HEK293 (cell line): ENCODE data around the gene TMEM141.

Experiments
- GLIS2 ChIP-seq: fragments of 450-650 bp; formaldehyde crosslinking; IDR thresholded peaks from 2 replicates; pipeline ENCODE4 v1.5.1; 2016; ENCODE audit warnings: missing biosample characterization, missing genetic modification characterization
- KLF10 ChIP-seq: fragments of 450-650 bp; IDR thresholded peaks from 2 replicates; pipeline ENCODE4 v1.5.1; 2018; ENCODE audit warnings: missing biosample characterization, mild to moderate bottlenecking, missing genetic modification characterization
- OVOL3 ChIP-seq: fragments of 450-650 bp; formaldehyde crosslinking; IDR thresholded peaks from 2 replicates; pipeline ENCODE4 v1.5.1; 2016; ENCODE audit warnings: missing biosample characterization, missing genetic modification characterization
- SP3 ChIP-seq: fragments of 450-650 bp; formaldehyde crosslinking; IDR thresholded peaks from 2 replicates; pipeline ENCODE4 v1.5.1; 2016; ENCODE audit warnings: missing biosample characterization, missing genetic modification characterization
- SP7 ChIP-seq: fragments of 450-650 bp; formaldehyde crosslinking; IDR thresholded peaks from 2 replicates; pipeline ENCODE4 v1.5.1; 2016; ENCODE audit warnings: missing biosample characterization, missing genetic modification characterization
- ZBTB10 ChIP-seq: fragments of 450-650 bp; formaldehyde crosslinking; IDR thresholded peaks from 2 replicates; pipeline ENCODE4 v1.5.1; 2016; ENCODE audit warnings: missing biosample characterization, missing genetic modification characterization
- ZBTB21 ChIP-seq: fragments of 450-650 bp; formaldehyde crosslinking; IDR thresholded peaks from 2 replicates; pipeline ENCODE4 v1.5.1; 2017; ENCODE audit warnings: missing biosample characterization, missing genetic modification characterization
- ZNF132 ChIP-seq: fragments of 450-650 bp; formaldehyde crosslinking; IDR thresholded peaks from 2 replicates; pipeline ENCODE4 v1.5.1; 2017; ENCODE audit warnings: missing biosample characterization, missing genetic modification characterization, borderline replicate concordance
- ZNF239 ChIP-seq: fragments of 450-650 bp; formaldehyde crosslinking; IDR thresholded peaks from 2 replicates; pipeline ENCODE4 v1.5.1; 2016; ENCODE audit warnings: missing biosample characterization, missing genetic modification characterization
- ZNF248 ChIP-seq: fragments of 450-650 bp; formaldehyde crosslinking; IDR thresholded peaks from 2 replicates; pipeline ENCODE4 v1.5.1; 2017; ENCODE audit warnings: missing biosample characterization, missing genetic modification characterization
- ZNF324 ChIP-seq: fragments of 450-650 bp; formaldehyde crosslinking; IDR thresholded peaks from 2 replicates; pipeline ENCODE4 v1.5.1; 2016; ENCODE audit warnings: missing biosample characterization, missing genetic modification characterization
- ZNF350 ChIP-seq: fragments of 450-650 bp; formaldehyde crosslinking; IDR thresholded peaks from 2 replicates; pipeline ENCODE4 v1.5.0; 2017; ENCODE audit warnings: missing biosample characterization, mild to moderate bottlenecking, missing genetic modification characterization
- ZNF366 ChIP-seq: fragments of 450-650 bp; formaldehyde crosslinking; conservative IDR thresholded peaks from 2 replicates; pipeline ENCODE4 v1.5.1; 2016; ENCODE audit warnings: missing biosample characterization, missing genetic modification characterization
- ZNF394 ChIP-seq: fragments of 450-650 bp; formaldehyde crosslinking; IDR thresholded peaks from 2 replicates; pipeline ENCODE4 v1.5.1; 2016; ENCODE audit warnings: missing biosample characterization, missing genetic modification characterization, mild to moderate bottlenecking, moderate library complexity, borderline replicate concordance
- ZNF423 ChIP-seq: fragments of 450-650 bp; formaldehyde crosslinking; IDR thresholded peaks from 2 replicates; pipeline ENCODE4 v1.5.1; 2016; ENCODE audit warnings: missing biosample characterization, missing genetic modification characterization
- ZNF514 ChIP-seq: fragments of 450-650 bp; formaldehyde crosslinking; IDR thresholded peaks from 2 replicates; pipeline ENCODE4 v1.5.1; 2016; ENCODE audit warnings: missing biosample characterization, missing genetic modification characterization
- ZNF558 ChIP-seq: fragments of 450-650 bp; formaldehyde crosslinking; IDR thresholded peaks from 2 replicates; pipeline ENCODE4 v1.5.1; 2016; ENCODE audit warnings: missing biosample characterization, missing genetic modification characterization
- ZNF560 ChIP-seq: fragments of 450-650 bp; formaldehyde crosslinking; IDR thresholded peaks from 2 replicates; pipeline ENCODE4 v1.5.1; 2017; ENCODE audit warnings: missing biosample characterization, missing genetic modification characterization, borderline replicate concordance
- ZNF624 ChIP-seq: fragments of 450-650 bp; formaldehyde crosslinking; IDR thresholded peaks from 2 replicates; pipeline ENCODE4 v1.5.1; 2017; ENCODE audit warnings: missing biosample characterization, missing genetic modification characterization
- ZNF704 ChIP-seq: fragments of 450-650 bp; formaldehyde crosslinking; IDR thresholded peaks from 2 replicates; pipeline ENCODE4 v1.5.1; 2016; ENCODE audit warnings: missing biosample characterization, missing genetic modification characterization
- ZNF707 ChIP-seq: fragments of 450-650 bp; formaldehyde crosslinking; IDR thresholded peaks from 2 replicates; pipeline ENCODE4 v1.5.1; 2016; ENCODE audit warnings: missing biosample characterization, missing genetic modification characterization
- ZNF776 ChIP-seq: fragments of 450-650 bp; formaldehyde crosslinking; IDR thresholded peaks from 2 replicates; pipeline ENCODE4 v1.5.0; 2017; ENCODE audit warnings: missing biosample characterization, missing genetic modification characterization, borderline replicate concordance
- ZNF791 ChIP-seq: fragments of 450-650 bp; formaldehyde crosslinking; IDR thresholded peaks from 2 replicates; pipeline ENCODE4 v1.5.1; 2016; ENCODE audit warnings: missing biosample characterization, missing genetic modification characterization
- ZSCAN4 ChIP-seq: fragments of 450-650 bp; formaldehyde crosslinking; IDR thresholded peaks from 2 replicates; pipeline ENCODE4 v1.5.1; 2017; ENCODE audit warnings: missing biosample characterization, missing genetic modification characterization
- ZXDB ChIP-seq: fragments of 450-650 bp; formaldehyde crosslinking; IDR thresholded peaks from 2 replicates; pipeline ENCODE4 v1.5.1; 2016; ENCODE audit warnings: missing biosample characterization, missing genetic modification characterization
- TF ChIP-seq, protein P1 (sequence below): fragments of 450-650 bp; formaldehyde crosslinking; IDR thresholded peaks from 2 replicates; pipeline ENCODE4 v1.5.1; 2016; ENCODE audit warnings: missing biosample characterization, missing genetic modification characterization, borderline replicate concordance
- TF ChIP-seq, protein P2 (sequence below): fragments of 450-650 bp; formaldehyde crosslinking; IDR thresholded peaks from 2 replicates; pipeline ENCODE4 v1.5.1; 2016; ENCODE audit warnings: missing biosample characterization, missing genetic modification characterization

The TMEM141 gene

GRCh38 chr9:136790640-136791515, at the start of gene TMEM141 (continued):
- TF ChIP-seq SP7 (tag by site-specific recombination) (peak; percentile 82), ZNF394 (tag by site-specific recombination) (no peak), ZBTB21 (tag by site-specific recombination) (no peak), ZNF132 (tag by site-specific recombination) (no peak), ZNF704 (no peak), KLF10 (peak; percentile 85; the same call in 1 of the 2 replicates), ZNF776 (no peak), ZBTB10 (tag by site-specific recombination) (no peak), OVOL3 (tag by site-specific recombination) (no peak), ZNF423 (no peak), ZNF560 (no peak), SP3 (tag by site-specific recombination) (peak; percentile 94), GLIS2 (peak; percentile 51), ZNF324 (tag by site-specific recombination) (no peak), ZNF514 (tag by site-specific recombination) (no peak), ZNF350 (tag by site-specific recombination) (no peak), ZNF558 (tag by site-specific recombination) (no peak), ZNF248 (tag by site-specific recombination) (no peak), ZNF791 (tag by site-specific recombination) (no peak), ZNF707 (tag by site-specific recombination) (no peak), ZSCAN4 (tag by site-specific recombination) (no peak), ZNF624 (tag by site-specific recombination) (no peak), ZNF239 (tag by site-specific recombination) (no peak), ZXDB (tag by site-specific recombination) (no peak), ZNF366 (tag by site-specific recombination) (no peak; the same call in 1 of the 2 replicates)
- TF ChIP-seq, protein P1, sequence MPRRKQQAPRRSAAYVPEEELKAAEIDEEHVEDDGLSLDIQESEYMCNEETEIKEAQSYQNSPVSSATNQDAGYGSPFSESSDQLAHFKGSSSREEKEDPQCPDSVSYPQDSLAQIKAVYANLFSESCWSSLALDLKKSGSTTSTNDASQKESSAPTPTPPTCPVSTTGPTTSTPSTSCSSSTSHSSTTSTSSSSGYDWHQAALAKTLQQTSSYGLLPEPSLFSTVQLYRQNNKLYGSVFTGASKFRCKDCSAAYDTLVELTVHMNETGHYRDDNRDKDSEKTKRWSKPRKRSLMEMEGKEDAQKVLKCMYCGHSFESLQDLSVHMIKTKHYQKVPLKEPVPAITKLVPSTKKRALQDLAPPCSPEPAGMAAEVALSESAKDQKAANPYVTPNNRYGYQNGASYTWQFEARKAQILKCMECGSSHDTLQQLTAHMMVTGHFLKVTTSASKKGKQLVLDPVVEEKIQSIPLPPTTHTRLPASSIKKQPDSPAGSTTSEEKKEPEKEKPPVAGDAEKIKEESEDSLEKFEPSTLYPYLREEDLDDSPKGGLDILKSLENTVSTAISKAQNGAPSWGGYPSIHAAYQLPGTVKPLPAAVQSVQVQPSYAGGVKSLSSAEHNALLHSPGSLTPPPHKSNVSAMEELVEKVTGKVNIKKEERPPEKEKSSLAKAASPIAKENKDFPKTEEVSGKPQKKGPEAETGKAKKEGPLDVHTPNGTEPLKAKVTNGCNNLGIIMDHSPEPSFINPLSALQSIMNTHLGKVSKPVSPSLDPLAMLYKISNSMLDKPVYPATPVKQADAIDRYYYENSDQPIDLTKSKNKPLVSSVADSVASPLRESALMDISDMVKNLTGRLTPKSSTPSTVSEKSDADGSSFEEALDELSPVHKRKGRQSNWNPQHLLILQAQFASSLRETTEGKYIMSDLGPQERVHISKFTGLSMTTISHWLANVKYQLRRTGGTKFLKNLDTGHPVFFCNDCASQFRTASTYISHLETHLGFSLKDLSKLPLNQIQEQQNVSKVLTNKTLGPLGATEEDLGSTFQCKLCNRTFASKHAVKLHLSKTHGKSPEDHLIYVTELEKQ (tag by site-specific recombination), result no peak; the same call in 1 of the 2 replicates
- TF ChIP-seq, protein P2, sequence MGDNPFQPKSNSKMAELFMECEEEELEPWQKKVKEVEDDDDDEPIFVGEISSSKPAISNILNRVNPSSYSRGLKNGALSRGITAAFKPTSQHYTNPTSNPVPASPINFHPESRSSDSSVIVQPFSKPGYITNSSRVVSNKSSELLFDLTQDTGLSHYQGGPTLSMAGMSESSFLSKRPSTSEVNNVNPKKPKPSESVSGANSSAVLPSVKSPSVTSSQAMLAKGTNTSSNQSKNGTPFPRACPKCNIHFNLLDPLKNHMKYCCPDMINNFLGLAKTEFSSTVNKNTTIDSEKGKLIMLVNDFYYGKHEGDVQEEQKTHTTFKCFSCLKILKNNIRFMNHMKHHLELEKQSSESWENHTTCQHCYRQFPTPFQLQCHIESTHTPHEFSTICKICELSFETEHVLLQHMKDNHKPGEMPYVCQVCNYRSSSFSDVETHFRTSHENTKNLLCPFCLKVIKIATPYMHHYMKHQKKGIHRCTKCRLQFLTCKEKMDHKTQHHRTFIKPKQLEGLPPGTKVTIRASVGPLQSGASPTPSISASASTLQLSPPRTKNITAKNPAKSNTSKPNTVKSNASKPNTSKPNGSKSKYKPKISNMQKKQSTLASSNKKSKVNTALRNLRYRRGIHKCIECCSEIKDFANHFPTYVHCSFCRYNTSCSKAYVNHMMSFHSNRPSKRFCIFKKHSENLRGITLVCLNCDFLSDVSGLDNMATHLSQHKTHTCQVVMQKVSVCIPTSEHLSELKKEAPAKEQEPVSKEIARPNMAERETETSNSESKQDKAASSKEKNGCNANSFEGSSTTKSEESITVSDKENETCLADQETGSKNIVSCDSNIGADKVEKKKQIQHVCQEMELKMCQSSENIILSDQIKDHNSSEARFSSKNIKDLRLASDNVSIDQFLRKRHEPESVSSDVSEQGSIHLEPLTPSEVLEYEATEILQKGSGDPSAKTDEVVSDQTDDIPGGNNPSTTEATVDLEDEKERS (tag by site-specific recombination), result no peak
